GM19238 (cell line): ENCODE data around the gene TMEM82.

Experiments
- DNase-seq: peaks from one replicate; pipeline ENCODE4 v3.0.0; 2011; ENCODE audit warnings: low spot score; ENCODE audit not compliant: insufficient read length

Gene TMEM82

GRCh38 chr1:15755646-15756040 lies 13.3 kb downstream of the TMEM82 start:
- DNase-seq, result no peak

GRCh38 chr1:15756143-15757015 lies 14.1 kb downstream of the TMEM82 start:
- DNase-seq, result no peak

- no peak for DNase-seq
Measured at GRCh38 chr1:15757016-15757543, 14.8 kb downstream of the TMEM82 start.

- no peak for DNase-seq
Measured at GRCh38 chr1:15757575-15758342, 15.5 kb downstream of the TMEM82 start.

GRCh38 chr1:15758343-15758931 lies 16.1 kb downstream of the TMEM82 start, which contains the start of gene FBLIM1:
Gene FBLIM1 (plus strand): TSS chr1:15758795. CDS start chr1:15764984, 6,189 bp downstream.
- DNase-seq, result no peak

GRCh38 chr1:15758953-15759661 lies 16.8 kb downstream of the TMEM82 start:
- no peak for DNase-seq

- no peak for DNase-seq
Measured at GRCh38 chr1:15760520-15761211, 18.4 kb downstream of the TMEM82 start.

GRCh38 chr1:15761366-15762128 lies 19.2 kb downstream of the TMEM82 start:
- DNase-seq, result no peak

- no peak for DNase-seq
Measured at GRCh38 chr1:15762546-15762945, 20.2 kb downstream of the TMEM82 start.

GRCh38 chr1:15764269-15764764 lies 22.0 kb downstream of the TMEM82 start:
- no peak for DNase-seq

GRCh38 chr1:15764890-15765289 lies 22.6 kb downstream of the TMEM82 start:
- no peak for DNase-seq

GRCh38 chr1:15765495-15766194 lies 23.3 kb downstream of the TMEM82 start:
- no peak for DNase-seq

- no peak for DNase-seq
Measured at GRCh38 chr1:15767941-15768340, 25.6 kb downstream of the TMEM82 start.

GRCh38 chr1:15768388-15768787 lies 26.1 kb downstream of the TMEM82 start:
- DNase-seq, result no peak

- no peak for DNase-seq
Measured at GRCh38 chr1:15770313-15770962, 28.1 kb downstream of the TMEM82 start.

- DNase-seq, result no peak
Measured at GRCh38 chr1:15771836-15772515, 29.7 kb downstream of the TMEM82 start.

GRCh38 chr1:15775706-15776105 lies 33.4 kb downstream of the TMEM82 start:
- no peak for DNase-seq
